Measurements from ENCODE around the gene NUDT4. TPM values are rescaled to one million over a fixed set of nuclear protein-coding genes. Genes with fewer than 3 reads are reported as not detected.

Gene NUDT4
- total and polyA plus RNA-seq, 10 of the 15 experiments (the other 5 are each of a cell fraction or from before 2014, with no cell fraction given) = 26.6 to 91.6 (median 63.1) TPM

DNA sequence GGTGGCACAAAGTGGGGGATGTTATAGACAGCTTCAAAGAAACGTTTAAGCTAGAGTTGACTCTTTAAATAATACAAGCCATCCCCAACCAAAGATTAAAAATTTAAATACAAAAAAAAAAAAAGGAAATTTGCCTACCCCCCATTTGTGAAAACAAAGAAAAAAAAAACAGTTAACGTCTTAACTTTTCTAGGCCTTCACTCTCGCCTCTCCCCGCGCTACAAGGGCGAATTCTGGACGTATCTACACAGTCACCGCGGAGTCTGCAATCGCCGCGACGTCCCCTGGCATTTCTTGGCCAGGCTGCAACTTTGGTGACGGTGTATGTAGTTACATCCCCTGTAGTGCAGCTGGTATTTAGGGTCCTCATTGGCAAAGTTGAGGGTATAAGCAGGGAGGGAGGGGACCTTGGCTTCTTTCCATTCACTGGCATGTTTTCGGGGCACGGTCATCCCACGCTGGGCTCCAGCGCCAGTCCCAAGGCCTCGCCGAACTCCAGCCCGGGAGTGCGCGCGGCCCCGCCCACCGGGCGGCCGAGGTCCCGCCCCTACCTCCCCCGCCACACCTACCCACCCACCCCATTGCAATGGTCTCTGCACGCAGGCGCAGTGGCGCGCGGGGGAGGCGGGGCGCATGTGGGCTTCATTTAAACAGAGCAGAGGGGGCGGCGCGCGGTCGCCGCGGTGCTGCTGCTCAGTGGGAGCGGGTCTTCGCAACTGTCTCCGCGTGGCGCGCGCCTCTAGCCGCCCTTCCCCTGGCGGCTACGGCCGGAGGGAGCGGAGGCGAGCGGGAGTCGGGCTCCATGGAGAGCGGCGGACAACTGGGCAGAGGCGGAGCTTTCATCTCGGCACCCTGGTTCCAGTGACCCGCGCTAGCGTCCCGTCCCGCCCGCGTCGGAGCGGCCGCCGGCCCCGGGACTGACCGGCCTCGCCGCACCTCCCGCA, at the start of gene NUDT4 (continued):
- no peak for TF ChIP-seq SKIL (IDR thresholded peaks at IDR 0.05; ENCODE audit: low read depth, poor library complexity, severe bottlenecking)
- 0 out of 2 replicates have a peak, but pooled peaks have one; percentile 19 for TF ChIP-seq TCF12 (IDR thresholded peaks at IDR 0.05; ENCODE audit: low read depth, low read length)
- TF ChIP-seq JUNB (IDR thresholded peaks at IDR 0.05) = no peak
- no peak for TF ChIP-seq ZNF274 (IDR thresholded peaks at IDR 0.05; ENCODE audit: insufficient read depth, insufficient read length)
- no peak for TF ChIP-seq YY1 (IDR thresholded peaks at IDR 0.05; ENCODE audit: low read depth, low read length)
- TF ChIP-seq WRNIP1 (IDR thresholded peaks at IDR 0.05; ENCODE audit: borderline replicate concordance, low read depth, low read length) = no peak
- TF ChIP-seq GATAD2B (conservative IDR thresholded peaks at IDR 0.05; ENCODE audit: low read depth) = no peak
- TF ChIP-seq ZSCAN29 (IDR thresholded peaks at IDR 0.05) = peak; percentile 97
- TF ChIP-seq ZNF622 (IDR thresholded peaks at IDR 0.05) = no peak
- TF ChIP-seq, protein P1, sequence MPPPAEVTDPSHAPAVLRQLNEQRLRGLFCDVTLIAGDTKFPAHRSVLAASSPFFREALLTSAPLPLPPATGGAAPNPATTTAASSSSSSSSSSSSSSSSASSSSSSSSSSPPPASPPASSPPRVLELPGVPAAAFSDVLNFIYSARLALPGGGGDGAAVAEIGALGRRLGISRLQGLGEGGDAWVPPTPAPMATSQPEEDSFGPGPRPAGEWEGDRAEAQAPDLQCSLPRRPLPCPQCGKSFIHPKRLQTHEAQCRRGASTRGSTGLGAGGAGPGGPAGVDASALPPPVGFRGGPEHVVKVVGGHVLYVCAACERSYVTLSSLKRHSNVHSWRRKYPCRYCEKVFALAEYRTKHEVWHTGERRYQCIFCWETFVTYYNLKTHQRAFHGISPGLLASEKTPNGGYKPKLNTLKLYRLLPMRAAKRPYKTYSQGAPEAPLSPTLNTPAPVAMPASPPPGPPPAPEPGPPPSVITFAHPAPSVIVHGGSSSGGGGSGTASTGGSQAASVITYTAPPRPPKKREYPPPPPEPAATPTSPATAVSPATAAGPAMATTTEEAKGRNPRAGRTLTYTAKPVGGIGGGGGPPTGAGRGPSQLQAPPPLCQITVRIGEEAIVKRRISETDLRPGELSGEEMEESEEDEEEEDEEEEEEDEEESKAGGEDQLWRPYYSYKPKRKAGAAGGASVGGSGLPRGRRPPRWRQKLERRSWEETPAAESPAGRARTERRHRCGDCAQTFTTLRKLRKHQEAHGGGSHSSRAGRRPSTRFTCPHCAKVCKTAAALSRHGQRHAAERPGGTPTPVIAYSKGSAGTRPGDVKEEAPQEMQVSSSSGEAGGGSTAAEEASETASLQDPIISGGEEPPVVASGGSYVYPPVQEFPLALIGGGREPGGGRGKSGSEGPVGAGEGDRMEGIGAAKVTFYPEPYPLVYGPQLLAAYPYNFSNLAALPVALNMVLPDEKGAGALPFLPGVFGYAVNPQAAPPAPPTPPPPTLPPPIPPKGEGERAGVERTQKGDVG (CRISPR knock-in tag; IDR thresholded peaks at IDR 0.05) = no peak
- no peak for TF ChIP-seq RB1 (IDR thresholded peaks at IDR 0.05; ENCODE audit: borderline replicate concordance)
- TF ChIP-seq, protein P2, sequence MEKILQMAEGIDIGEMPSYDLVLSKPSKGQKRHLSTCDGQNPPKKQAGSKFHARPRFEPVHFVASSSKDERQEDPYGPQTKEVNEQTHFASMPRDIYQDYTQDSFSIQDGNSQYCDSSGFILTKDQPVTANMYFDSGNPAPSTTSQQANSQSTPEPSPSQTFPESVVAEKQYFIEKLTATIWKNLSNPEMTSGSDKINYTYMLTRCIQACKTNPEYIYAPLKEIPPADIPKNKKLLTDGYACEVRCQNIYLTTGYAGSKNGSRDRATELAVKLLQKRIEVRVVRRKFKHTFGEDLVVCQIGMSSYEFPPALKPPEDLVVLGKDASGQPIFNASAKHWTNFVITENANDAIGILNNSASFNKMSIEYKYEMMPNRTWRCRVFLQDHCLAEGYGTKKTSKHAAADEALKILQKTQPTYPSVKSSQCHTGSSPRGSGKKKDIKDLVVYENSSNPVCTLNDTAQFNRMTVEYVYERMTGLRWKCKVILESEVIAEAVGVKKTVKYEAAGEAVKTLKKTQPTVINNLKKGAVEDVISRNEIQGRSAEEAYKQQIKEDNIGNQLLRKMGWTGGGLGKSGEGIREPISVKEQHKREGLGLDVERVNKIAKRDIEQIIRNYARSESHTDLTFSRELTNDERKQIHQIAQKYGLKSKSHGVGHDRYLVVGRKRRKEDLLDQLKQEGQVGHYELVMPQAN (conservative IDR thresholded peaks at IDR 0.05) = 0 out of 2 replicates have a peak, but pooled peaks have one; percentile 16
- no peak for TF ChIP-seq MTA3 (IDR thresholded peaks at IDR 0.05; ENCODE audit: borderline replicate concordance, low read length)
- no peak for TF ChIP-seq SIN3A (IDR thresholded peaks at IDR 0.05; ENCODE audit: low read depth, low read length)
- TF ChIP-seq FOS (IDR thresholded peaks at IDR 0.05; ENCODE audit: borderline replicate concordance, extremely low read depth, insufficient read length) = no peak
- TF ChIP-seq, protein P3, sequence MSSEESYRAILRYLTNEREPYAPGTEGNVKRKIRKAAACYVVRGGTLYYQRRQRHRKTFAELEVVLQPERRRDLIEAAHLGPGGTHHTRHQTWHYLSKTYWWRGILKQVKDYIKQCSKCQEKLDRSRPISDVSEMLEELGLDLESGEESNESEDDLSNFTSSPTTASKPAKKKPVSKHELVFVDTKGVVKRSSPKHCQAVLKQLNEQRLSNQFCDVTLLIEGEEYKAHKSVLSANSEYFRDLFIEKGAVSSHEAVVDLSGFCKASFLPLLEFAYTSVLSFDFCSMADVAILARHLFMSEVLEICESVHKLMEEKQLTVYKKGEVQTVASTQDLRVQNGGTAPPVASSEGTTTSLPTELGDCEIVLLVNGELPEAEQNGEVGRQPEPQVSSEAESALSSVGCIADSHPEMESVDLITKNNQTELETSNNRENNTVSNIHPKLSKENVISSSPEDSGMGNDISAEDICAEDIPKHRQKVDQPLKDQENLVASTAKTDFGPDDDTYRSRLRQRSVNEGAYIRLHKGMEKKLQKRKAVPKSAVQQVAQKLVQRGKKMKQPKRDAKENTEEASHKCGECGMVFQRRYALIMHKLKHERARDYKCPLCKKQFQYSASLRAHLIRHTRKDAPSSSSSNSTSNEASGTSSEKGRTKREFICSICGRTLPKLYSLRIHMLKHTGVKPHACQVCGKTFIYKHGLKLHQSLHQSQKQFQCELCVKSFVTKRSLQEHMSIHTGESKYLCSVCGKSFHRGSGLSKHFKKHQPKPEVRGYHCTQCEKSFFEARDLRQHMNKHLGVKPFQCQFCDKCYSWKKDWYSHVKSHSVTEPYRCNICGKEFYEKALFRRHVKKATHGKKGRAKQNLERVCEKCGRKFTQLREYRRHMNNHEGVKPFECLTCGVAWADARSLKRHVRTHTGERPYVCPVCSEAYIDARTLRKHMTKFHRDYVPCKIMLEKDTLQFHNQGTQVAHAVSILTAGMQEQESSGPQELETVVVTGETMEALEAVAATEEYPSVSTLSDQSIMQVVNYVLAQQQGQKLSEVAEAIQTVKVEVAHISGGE (CRISPR knock-in tag; IDR thresholded peaks at IDR 0.05) = no peak
- peak in 1 of 2 experiments; percentile 45; a peak in 1 of 4 replicates for TF ChIP-seq IKZF2 (IDR thresholded peaks at IDR 0.05)
- no peak for TF ChIP-seq MYC (IDR thresholded peaks at IDR 0.05; ENCODE audit: insufficient read depth, insufficient read length, insufficient replicate concordance, low read length, severe bottlenecking)
- no peak; the same call in 1 of the 2 replicates for TF ChIP-seq HCFC1 (IDR thresholded peaks at IDR 0.05; ENCODE audit: low read length)

All from GM12878 (cell line).